Erythroblast (primary cell): ENCODE measurements around the gene C1QTNF12.

Experiments used
- DNase-seq, 2 experiments: peaks; one replicate each; lab custom pipeline; 2025; lab: John Stamatoyannopoulos, UW
- GATA1 ChIP-seq: IDR thresholded peaks from 2 replicates; pipeline ENCODE4 v1.6.1; 2011; ENCODE audit warnings: low read depth, mild to moderate bottlenecking, control low read depth, low read length, moderate library complexity
- POLR2A ChIP-seq: IDR thresholded peaks from 2 replicates; pipeline ENCODE4 v1.6.1; 2011; ENCODE audit warnings: mild to moderate bottlenecking, low read length

The C1QTNF12 gene

GRCh38 chr1:1246577-1247340 is at the start of gene C1QTNF12:
C1QTNF12 (minus strand) TSS chr1:1246722; CDS start chr1:1246690, 32 bp downstream.
- peak in 1 of 2 experiments; percentile 17 for DNase-seq
- TF ChIP-seq GATA1 (no peak), POLR2A (no peak)

- no peak for TF ChIP-seq GATA1
- no peak for TF ChIP-seq POLR2A
- DNase-seq = no peak
Observed at GRCh38 chr1:1295154-1295923, 48.8 kb upstream of the C1QTNF12 start.

- no peak for DNase-seq
- no peak for TF ChIP-seq GATA1
Observed at GRCh38 chr1:1294250-1294890, 47.8 kb upstream of the C1QTNF12 start.

- DNase-seq = peak; percentile 45 to 46
- TF ChIP-seq POLR2A (no peak), GATA1 (no peak)
Observed at GRCh38 chr1:1293263-1294249, 47.0 kb upstream of the C1QTNF12 start.

- TF ChIP-seq GATA1 (no peak), POLR2A (no peak)
- no peak for DNase-seq
Observed at GRCh38 chr1:1292851-1293250, 46.3 kb upstream of the C1QTNF12 start.

GRCh38 chr1:1292442-1292779 is 45.9 kb upstream of the C1QTNF12 start:
- DNase-seq = no peak
- no peak for TF ChIP-seq GATA1
- no peak for TF ChIP-seq POLR2A

GRCh38 chr1:1291548-1292441 is 45.3 kb upstream of the C1QTNF12 start:
- no peak for TF ChIP-seq POLR2A
- TF ChIP-seq GATA1 = no peak
- peak; percentile 73 to 78 for DNase-seq

GRCh38 chr1:1291023-1291528 is 44.6 kb upstream of the C1QTNF12 start:
- TF ChIP-seq POLR2A (no peak), GATA1 (no peak)
- DNase-seq = peak in 1 of 2 experiments; percentile 27

- peak; percentile 67 to 77 for DNase-seq
- TF ChIP-seq GATA1 (no peak), POLR2A (no peak)
Observed at GRCh38 chr1:1290238-1290731, 43.8 kb upstream of the C1QTNF12 start.

- no peak for TF ChIP-seq GATA1
- TF ChIP-seq POLR2A = no peak
- DNase-seq = no peak
Observed at GRCh38 chr1:1287288-1288110, 41.0 kb upstream of the C1QTNF12 start.
